HEK293T (cell line): ENCODE data around the gene HOXB2.

Experiments used
- CTCF ChIA-PET: fragments of 350-600 bp; formaldehyde crosslinking; extraction: SDS; loops from one replicate; lab custom pipeline; 2021; ENCODE audit warnings: antibody characterized with exemption, inconsistent platforms; lab: Yijun Ruan, JAX
- POLR2A ChIA-PET: fragments of 350-600 bp; formaldehyde crosslinking; extraction: SDS; loops from one replicate; lab custom pipeline; 2020; ENCODE audit warnings: antibody characterized with exemption, inconsistent platforms; lab: Yijun Ruan, JAX
- DNase-seq: peaks from one replicate; pipeline ENCODE4 v3.0.0; 2012; ENCODE audit warnings: mixed read lengths; ENCODE audit errors: extremely low spot score
- ARNT ChIP-seq: fragments of 450-650 bp; IDR thresholded peaks from 2 replicates; pipeline ENCODE4 v1.6.1; 2017; ENCODE audit warnings: mild to moderate bottlenecking
- BHLHE40 ChIP-seq: fragments of 450-650 bp; IDR thresholded peaks from 2 replicates; pipeline ENCODE4 v1.6.1; 2016; ENCODE audit warnings: mild to moderate bottlenecking, moderate library complexity, borderline replicate concordance
- CTBP1 ChIP-seq: fragments of 450-650 bp; IDR thresholded peaks from 2 replicates; pipeline ENCODE4 v1.6.1; 2016; ENCODE audit warnings: borderline replicate concordance
- ELF4 ChIP-seq: fragments of 450-650 bp; IDR thresholded peaks from 2 replicates; pipeline ENCODE4 v1.6.1; 2017; ENCODE audit warnings: antibody characterized with exemption
- FOXA1 ChIP-seq: fragments of 450-650 bp; IDR thresholded peaks from 2 replicates; pipeline ENCODE4 v1.6.1; 2016; ENCODE audit warnings: mild to moderate bottlenecking
- FOXK2 ChIP-seq: fragments of 450-650 bp; IDR thresholded peaks from 2 replicates; pipeline ENCODE4 v1.6.1; 2016; ENCODE audit warnings: mild to moderate bottlenecking
- FOXM1 ChIP-seq: fragments of 450-650 bp; IDR thresholded peaks from 2 replicates; pipeline ENCODE4 v1.6.1; 2017; ENCODE audit warnings: mild to moderate bottlenecking, borderline replicate concordance
- HDGF ChIP-seq: fragments of 450-650 bp; IDR thresholded peaks from 2 replicates; pipeline ENCODE4 v1.6.1; 2017; ENCODE audit warnings: antibody characterized with exemption, borderline replicate concordance
- L3MBTL2 ChIP-seq: fragments of 450-650 bp; conservative IDR thresholded peaks from 2 replicates; pipeline ENCODE4 v1.6.1; 2016; ENCODE audit warnings: mild to moderate bottlenecking
- LEF1 ChIP-seq: fragments of 450-650 bp; IDR thresholded peaks from 2 replicates; pipeline ENCODE4 v1.6.1; 2017; ENCODE audit warnings: mild to moderate bottlenecking, borderline replicate concordance
- NFRKB ChIP-seq: fragments of 450-650 bp; IDR thresholded peaks from 2 replicates; pipeline ENCODE4 v1.6.1; 2016; ENCODE audit warnings: mild to moderate bottlenecking, moderate library complexity
- PKNOX1 ChIP-seq: fragments of 450-650 bp; IDR thresholded peaks from 2 replicates; pipeline ENCODE4 v1.6.1; 2016
- SP1 ChIP-seq: fragments of 450-650 bp; IDR thresholded peaks from 2 replicates; pipeline ENCODE4 v1.6.1; 2017
- SUZ12 ChIP-seq: fragments of 450-650 bp; IDR thresholded peaks from 2 replicates; pipeline ENCODE4 v1.6.1; 2016; ENCODE audit warnings: mild to moderate bottlenecking
- TARDBP ChIP-seq: fragments of 450-650 bp; IDR thresholded peaks from 2 replicates; pipeline ENCODE4 v1.6.1; 2016
- ZNF384 ChIP-seq: fragments of 450-650 bp; IDR thresholded peaks from 2 replicates; pipeline ENCODE4 v1.6.1; 2016

The HOXB2 gene

GRCh38 chr17:48548523-48549280, 3.8 kb upstream of the HOXB2 start:
- ChIA-PET CTCF (interaction anchor here (1.2 to 2.5 kb wide), 3 partner anchors 11 to 39 kb away, joined by 4 to 10 read pairs (median 4); no protein-coding TSS in a partner anchor), POLR2A (interaction anchor here (0.9 to 3.1 kb wide), 5 partner anchors 8 to 500 kb away, joined by 3 to 21 read pairs (median 9); no protein-coding TSS in a partner anchor)
- TF ChIP-seq NFRKB (no peak), SP1 (no peak), FOXA1 (no peak), PKNOX1 (no peak), ZNF384 (no peak), FOXM1 (no peak), ARNT (no peak), L3MBTL2 (no peak), FOXK2 (no peak), ELF4 (no peak), BHLHE40 (no peak), SUZ12 (no peak), CTBP1 (no peak), LEF1 (no peak), TARDBP (no peak), HDGF (no peak)
- no peak for DNase-seq

DNA sequence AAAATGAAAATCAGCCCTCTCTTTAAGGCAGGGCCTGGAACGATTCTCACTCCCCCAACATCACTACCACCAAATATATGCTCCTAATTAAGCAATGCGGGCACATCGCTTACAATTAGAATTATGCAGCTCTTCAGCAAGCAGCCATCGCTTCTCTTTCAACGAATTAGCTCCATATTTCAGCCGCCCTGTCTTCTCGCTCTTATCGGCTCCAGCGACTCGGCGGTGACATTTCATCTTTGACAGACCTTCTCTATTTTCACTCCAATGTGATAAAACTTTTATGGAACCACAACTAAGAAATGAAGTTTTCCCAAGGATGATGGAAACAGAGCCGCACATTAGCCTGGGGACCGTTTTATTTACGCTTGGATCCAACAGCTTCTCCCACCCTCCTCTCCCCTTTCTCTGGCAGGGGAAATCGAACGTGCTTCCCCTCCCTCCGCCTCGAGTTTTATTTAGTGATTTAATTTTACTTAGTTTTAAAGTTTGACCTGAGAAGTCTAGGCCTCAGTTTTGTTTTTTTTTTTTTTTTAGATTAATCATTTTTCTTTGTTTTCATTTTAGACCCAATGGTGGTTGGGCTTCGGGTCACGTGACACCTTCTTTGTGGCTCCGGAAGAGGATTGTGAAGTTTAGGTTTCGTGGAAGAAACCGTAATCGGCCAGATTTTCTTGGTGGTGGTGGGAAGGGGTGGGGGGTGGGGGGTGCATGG, 3.1 kb upstream of the HOXB2 start:
- TF ChIP-seq LEF1 (peak; percentile 39; the same call in 1 of the 2 replicates), FOXA1 (no peak), CTBP1 (peak; percentile 39), PKNOX1 (peak; percentile 83), FOXK2 (no peak; the same call in 1 of the 2 replicates), SP1 (no peak), ARNT (no peak), L3MBTL2 (0 out of 2 replicates have a peak, but pooled peaks have one; percentile 21), ZNF384 (peak; percentile 88)
- peak; percentile 33 for DNase-seq
- ChIA-PET CTCF (interaction anchor here (0.6 to 2.5 kb wide), 6 partner anchors 10 to 55 kb away, joined by 4 to 10 read pairs (median 4); no protein-coding TSS in a partner anchor), POLR2A (interaction anchor here (0.8 to 3.1 kb wide), 14 partner anchors 9 to 499 kb away, joined by 3 to 21 read pairs (median 7); partner anchors contain the start of genes HOXB5 and HOXB9)

- CTCF ChIA-PET: interaction anchor here (0.6 to 2.5 kb wide), 11 partner anchors 11 to 284 kb away, joined by 3 to 10 read pairs (median 4); partner anchors contain the start of gene HOXB3
- peak; percentile 51 for DNase-seq
- TF ChIP-seq ARNT (peak; percentile 82; the same call in 1 of the 2 replicates), FOXA1 (no peak), PKNOX1 (peak; percentile 79), CTBP1 (peak; percentile 89)
Observed at GRCh38 chr17:48546924-48547807, 2.3 kb upstream of the HOXB2 start.

GRCh38 chr17:48546137-48546923, 1.4 kb upstream of the HOXB2 start:
- TF ChIP-seq ZNF384 (peak; percentile 63; the same call in 1 of the 2 replicates), LEF1 (no peak), PKNOX1 (peak; percentile 87)
- no peak for DNase-seq
- POLR2A ChIA-PET: interaction anchor here (0.7 to 3.1 kb wide), 17 partner anchors 10 to 498 kb away, joined by 3 to 21 read pairs (median 5); partner anchors contain the start of genes HOXB5 and HOXB9
- CTCF ChIA-PET: interaction anchor here (0.8 to 2.5 kb wide), 10 partner anchors 13 to 283 kb away, joined by 3 to 10 read pairs (median 4); partner anchors contain the start of gene HOXB3

More at GRCh38 chr17:48546924-48547807, 2.3 kb upstream of the HOXB2 start:
- POLR2A ChIA-PET: interaction anchor here (0.7 to 3.1 kb wide), 19 partner anchors 9 to 498 kb away, joined by 3 to 21 read pairs (median 5); partner anchors contain the start of genes HOXB5 and HOXB9
